Measurements from ENCODE around the gene TRPM5.

TRPM5 gene

GRCh38 chr11:2406878-2407410 lies 37.4 kb downstream of the TRPM5 start:
- no peak for DNase-seq (ENCODE audit: low spot score)

GRCh38 chr11:2406451-2406850 lies 37.9 kb downstream of the TRPM5 start:
- no peak for DNase-seq (ENCODE audit: low spot score)

- DNase-seq (ENCODE audit: low spot score), result no peak
These were observed 39.5 kb downstream of the TRPM5 start for GRCh38 chr11:2404735-2405196.

- DNase-seq (ENCODE audit: low spot score), result no peak
These were observed 41.2 kb downstream of the TRPM5 start for GRCh38 chr11:2402890-2403645.

- no peak for DNase-seq (ENCODE audit: low spot score)
These were observed 42.2 kb downstream of the TRPM5 start for GRCh38 chr11:2402106-2402505.

GRCh38 chr11:2401436-2401984 lies 42.8 kb downstream of the TRPM5 start:
- DNase-seq (ENCODE audit: low spot score), result no peak

GRCh38 chr11:2400762-2401435 lies 43.4 kb downstream of the TRPM5 start:
- no peak for DNase-seq (ENCODE audit: low spot score)

GRCh38 chr11:2400069-2400761 lies 44.1 kb downstream of the TRPM5 start, which contains the start of gene TSSC4:
Gene TSSC4 (plus strand): TSS chr11:2400750. CDS start chr11:2402634, 1,884 bp downstream.
- DNase-seq (ENCODE audit: low spot score), result peak; percentile 100

GRCh38 chr11:2399488-2400068 lies 44.7 kb downstream of the TRPM5 start:
- no peak for DNase-seq (ENCODE audit: low spot score)

- DNase-seq (ENCODE audit: low spot score), result no peak
These were observed 45.5 kb downstream of the TRPM5 start for GRCh38 chr11:2398664-2399355.

- no peak for DNase-seq (ENCODE audit: low spot score)
These were observed 47.3 kb downstream of the TRPM5 start for GRCh38 chr11:2397005-2397404.

GRCh38 chr11:2396471-2396870 lies 47.8 kb downstream of the TRPM5 start:
- DNase-seq (ENCODE audit: low spot score), result no peak

GRCh38 chr11:2395856-2396255 lies 48.5 kb downstream of the TRPM5 start:
- no peak for DNase-seq (ENCODE audit: low spot score)

- DNase-seq (ENCODE audit: low spot score), result no peak
These were observed 49.0 kb downstream of the TRPM5 start for GRCh38 chr11:2395211-2395730.

GRCh38 chr11:2394818-2395105 lies 49.6 kb downstream of the TRPM5 start:
- no peak for DNase-seq (ENCODE audit: low spot score)

Measured in SK-N-DZ (cell line).